Type B pancreatic cell (in vitro differentiated cells): ENCODE measurements around the gene CBLC. TPM values are rescaled to one million over a fixed set of nuclear protein-coding genes. Genes with fewer than 3 reads are reported as not detected.

Experiments
- DNase-seq: peaks from one replicate; pipeline ENCODE4 v3.0.0; 2021; ENCODE audit warnings: mixed read lengths; ENCODE audit not compliant: unreplicated experiment; ENCODE audit errors: extremely low spot score
- H3K27ac Mint-ChIP-seq: 2 replicates; pipeline ENCODE4 v1.8.0; 2021; ENCODE audit warnings: mild to moderate bottlenecking, mixed read lengths
- H3K27me3 Mint-ChIP-seq: 2 replicates; pipeline ENCODE4 v1.8.0; 2021; ENCODE audit warnings: mixed read lengths
- H3K36me3 Mint-ChIP-seq: 2 replicates; pipeline ENCODE4 v1.8.0; 2021; ENCODE audit warnings: mixed read lengths
- H3K4me1 Mint-ChIP-seq: one replicate; pipeline ENCODE4 v1.8.0; 2021; ENCODE audit warnings: mixed read lengths; ENCODE audit not compliant: unreplicated experiment
- H3K4me3 Mint-ChIP-seq: 2 replicates; pipeline ENCODE4 v1.8.0; 2021; ENCODE audit warnings: mild to moderate bottlenecking, mixed read lengths
- H3K9me3 Mint-ChIP-seq: 2 replicates; pipeline ENCODE4 v1.8.0; 2021; ENCODE audit warnings: mixed read lengths
- total RNA-seq: library from RNA; stranded (reverse); gene quantifications from 2 replicates; pipeline ENCODE4 v1.2.1, GENCODE V29; 2021; ENCODE audit warnings: low replicate concordance
- TF ChIP-seq, protein P1 (sequence below): fragments of 200-600 bp; sonication (generic); conservative IDR thresholded peaks from 2 replicates; pipeline ENCODE4 v1.5.0; 2021; ENCODE audit warnings: antibody characterized with exemption, mild to moderate bottlenecking

CBLC gene
- total RNA-seq, 1 donor from 2014 or later, result 13.9 TPM

DNA sequence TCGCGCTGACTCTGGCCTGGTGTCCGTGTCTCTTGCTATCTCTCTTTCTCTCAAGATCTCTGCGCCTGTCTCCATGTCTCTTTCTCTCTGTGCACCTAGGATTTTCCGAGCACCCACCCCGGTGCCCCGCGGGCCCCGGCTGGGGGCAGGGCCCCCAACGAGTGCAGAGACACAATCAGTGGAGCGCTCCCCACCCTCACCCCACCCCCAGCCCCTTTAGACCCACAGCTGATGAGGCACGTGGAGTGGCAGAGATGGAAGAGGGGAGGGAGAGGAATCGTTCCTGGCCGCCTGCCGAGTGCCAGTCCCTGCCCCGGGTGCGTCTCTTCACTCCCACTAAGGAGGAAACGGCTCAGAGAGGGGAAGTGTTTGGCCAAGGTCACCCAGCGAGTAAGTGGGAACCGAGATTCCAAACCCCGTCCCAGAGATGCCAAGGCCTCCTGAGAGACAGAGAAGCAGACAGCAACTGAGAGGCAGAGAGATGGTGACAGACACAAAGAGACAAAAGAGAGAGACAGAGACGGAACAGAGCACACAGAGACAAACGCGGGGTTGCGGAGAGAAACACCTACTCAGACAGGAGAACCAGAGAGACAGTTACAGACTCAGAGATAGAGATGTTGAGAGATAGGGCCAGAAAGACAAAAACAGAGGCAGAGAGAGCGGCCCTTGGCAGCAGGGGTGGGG, 29.8 kb upstream of the CBLC start:
- TF ChIP-seq, protein P1, sequence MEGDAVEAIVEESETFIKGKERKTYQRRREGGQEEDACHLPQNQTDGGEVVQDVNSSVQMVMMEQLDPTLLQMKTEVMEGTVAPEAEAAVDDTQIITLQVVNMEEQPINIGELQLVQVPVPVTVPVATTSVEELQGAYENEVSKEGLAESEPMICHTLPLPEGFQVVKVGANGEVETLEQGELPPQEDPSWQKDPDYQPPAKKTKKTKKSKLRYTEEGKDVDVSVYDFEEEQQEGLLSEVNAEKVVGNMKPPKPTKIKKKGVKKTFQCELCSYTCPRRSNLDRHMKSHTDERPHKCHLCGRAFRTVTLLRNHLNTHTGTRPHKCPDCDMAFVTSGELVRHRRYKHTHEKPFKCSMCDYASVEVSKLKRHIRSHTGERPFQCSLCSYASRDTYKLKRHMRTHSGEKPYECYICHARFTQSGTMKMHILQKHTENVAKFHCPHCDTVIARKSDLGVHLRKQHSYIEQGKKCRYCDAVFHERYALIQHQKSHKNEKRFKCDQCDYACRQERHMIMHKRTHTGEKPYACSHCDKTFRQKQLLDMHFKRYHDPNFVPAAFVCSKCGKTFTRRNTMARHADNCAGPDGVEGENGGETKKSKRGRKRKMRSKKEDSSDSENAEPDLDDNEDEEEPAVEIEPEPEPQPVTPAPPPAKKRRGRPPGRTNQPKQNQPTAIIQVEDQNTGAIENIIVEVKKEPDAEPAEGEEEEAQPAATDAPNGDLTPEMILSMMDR, result no peak
- no peak for DNase-seq
- Mint-ChIP-seq H3K4me1 (peaks cover 24% of the 10 kb centered on the region), H3K9me3 (no peaks in the 10 kb centered on the region), H3K27ac (peak overlapping the region; percentile 95), H3K4me3 (peak overlapping the region; percentile 91), H3K36me3 (peaks cover 5% of the 10 kb centered on the region), H3K27me3 (peaks cover 48% of the 10 kb centered on the region)

DNA sequence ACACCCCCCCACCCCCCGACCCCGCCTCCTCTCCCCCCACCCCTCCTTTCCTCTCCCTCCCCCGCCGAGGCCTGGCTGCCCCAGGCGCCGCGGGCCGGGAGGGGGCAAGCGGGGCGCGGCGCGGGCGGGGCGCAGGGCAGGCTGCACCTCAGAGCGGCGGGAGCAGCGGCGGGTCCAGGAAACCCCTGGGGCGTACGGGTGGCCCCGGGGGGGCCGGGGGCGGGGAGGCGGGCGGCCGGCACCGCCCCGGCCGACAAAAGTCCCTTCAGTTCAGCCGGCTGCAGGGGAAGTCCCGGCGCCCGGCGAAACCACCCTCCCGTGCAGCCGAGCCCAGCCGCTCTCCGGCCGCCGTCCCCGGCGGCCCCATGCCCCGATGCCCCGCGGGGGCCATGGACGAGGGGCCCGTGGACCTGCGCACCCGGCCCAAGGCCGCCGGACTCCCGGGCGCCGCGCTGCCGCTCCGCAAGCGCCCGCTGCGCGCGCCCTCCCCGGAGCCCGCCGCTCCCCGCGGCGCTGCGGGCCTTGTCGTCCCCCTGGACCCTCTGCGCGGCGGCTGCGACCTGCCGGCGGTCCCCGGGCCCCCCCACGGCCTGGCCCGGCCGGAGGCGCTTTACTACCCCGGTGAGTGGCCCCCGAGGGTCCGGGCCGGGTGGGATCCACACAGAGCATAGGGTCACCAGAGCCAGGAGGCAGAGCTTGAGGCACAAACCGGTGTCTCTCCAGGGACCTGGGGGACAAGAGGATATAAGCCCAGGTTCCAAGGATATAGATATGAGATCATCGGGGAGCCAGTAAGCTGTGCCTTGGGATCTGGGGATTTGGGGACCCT, 29.1 kb upstream of the CBLC start, which contains the start of gene BCL3:
Gene BCL3, plus strand, starts transcription at position 283 of the 829 bp plus-strand sequence. Its CDS starts 83 bp downstream, at position 366.
- no peaks in the 10 kb centered on the region for H3K9me3 Mint-ChIP-seq
- H3K4me3 Mint-ChIP-seq, result peak within 1 kb of the TSS; percentile 91
- H3K4me1 Mint-ChIP-seq, result peaks cover 27% of the 10 kb centered on the region
- H3K27me3 Mint-ChIP-seq, result peaks cover 52% of the 10 kb centered on the region
- peak within 1 kb of the TSS; percentile 95 for H3K27ac Mint-ChIP-seq
- H3K36me3 Mint-ChIP-seq, result peaks cover 5% of the 10 kb centered on the region
- no peak for DNase-seq
- TF ChIP-seq, protein P1, result no peak

GRCh38 chr19:44749292-44749691, 28.4 kb upstream of the CBLC start:
- peaks cover 5% of the 10 kb centered on the region for H3K36me3 Mint-ChIP-seq
- H3K27me3 Mint-ChIP-seq, result peaks cover 56% of the 10 kb centered on the region
- H3K4me1 Mint-ChIP-seq, result peaks cover 32% of the 10 kb centered on the region
- DNase-seq, result no peak
- H3K4me3 Mint-ChIP-seq, result peak overlapping the region; percentile 85
- TF ChIP-seq, protein P1, result no peak
- H3K27ac Mint-ChIP-seq, result peak overlapping the region; percentile 81
- H3K9me3 Mint-ChIP-seq, result no peaks in the 10 kb centered on the region

- H3K27ac Mint-ChIP-seq, result peak overlapping the region; percentile 81
- peaks cover 37% of the 10 kb centered on the region for H3K4me1 Mint-ChIP-seq
- no peaks in the 10 kb centered on the region for H3K9me3 Mint-ChIP-seq
- H3K36me3 Mint-ChIP-seq, result peaks cover 5% of the 10 kb centered on the region
- peaks cover 61% of the 10 kb centered on the region for H3K27me3 Mint-ChIP-seq
- H3K4me3 Mint-ChIP-seq, result peak overlapping the region; percentile 85
- no peak for DNase-seq
- TF ChIP-seq, protein P1, result no peak
These were observed 27.7 kb upstream of the CBLC start for GRCh38 chr19:44749994-44750393.

DNA sequence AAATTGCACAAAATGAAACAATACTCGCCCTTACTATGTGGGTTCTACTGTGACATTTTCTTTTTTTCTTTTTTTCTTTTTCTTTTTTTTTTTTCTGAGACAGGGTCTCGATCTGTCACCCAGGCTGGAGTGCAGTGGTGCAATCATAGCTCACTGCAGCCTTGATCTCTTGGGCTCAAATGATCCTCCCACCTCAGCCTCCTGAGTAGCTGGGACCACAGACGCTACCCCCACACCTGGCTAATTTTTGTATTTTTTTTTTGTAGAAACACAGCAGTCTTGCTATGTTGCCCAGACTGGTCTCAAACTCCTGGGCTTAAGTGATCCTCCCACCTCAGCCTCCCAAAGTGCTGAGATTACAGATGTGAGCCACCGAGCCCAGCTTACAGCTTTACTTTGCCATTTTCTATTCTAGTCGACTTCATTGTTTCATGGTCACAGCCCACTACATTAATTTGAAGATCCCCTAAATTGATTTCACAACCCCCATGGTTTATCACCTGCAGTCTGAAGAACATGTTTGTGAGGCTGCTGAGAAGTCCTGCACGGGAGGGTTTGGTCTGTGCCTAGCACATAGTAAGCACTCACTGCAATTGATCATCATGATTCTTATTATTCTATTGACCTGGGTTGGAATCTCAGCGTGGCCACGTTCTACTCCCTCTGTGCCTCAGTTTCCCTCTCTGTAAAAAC, 25.4 kb upstream of the CBLC start:
- Mint-ChIP-seq H3K9me3 (no peaks in the 10 kb centered on the region), H3K4me3 (peak overlapping the region; percentile 85), H3K36me3 (peaks cover 5% of the 10 kb centered on the region), H3K4me1 (peaks cover 38% of the 10 kb centered on the region), H3K27ac (peak overlapping the region; percentile 74), H3K27me3 (peaks cover 58% of the 10 kb centered on the region)
- no peak for DNase-seq
- TF ChIP-seq, protein P1, result no peak
